Lung microvascular endothelial cell (primary cell): ENCODE results near the gene ST3GAL5. TPM values are rescaled to one million over a fixed set of nuclear protein-coding genes. Genes with fewer than 3 reads are reported as not detected.
A peak's percentile ranks its signal among the peaks of the same experiment; 100 is the strongest.
"Not testable (repeated sequence)": the region's sequence is repeated elsewhere in the genome, so short reads cannot be mapped to it uniquely, and the experiment has no call there.

Source experiments
- DNase-seq, 2 donors: peaks; one replicate each; pipeline versions ENCODE4 v3.0.0 to v3.0.0-alpha.2; 2010; ENCODE audit warnings: low read depth in 2 of 2
- total RNA-seq: library from RNA; depleted of rRNA; stranded (reverse); fragments of >200 nt; gene quantifications from 2 replicates; pipeline ENCODE4 v1.2.1, GENCODE V29; 2014

Gene ST3GAL5
- total RNA-seq, 1 donor from 2014 or later: 2.2 TPM

- peak in 1 of 2 donors; percentile 10 for DNase-seq
Measured at GRCh38 chr2:85838181-85838580, 50.6 kb downstream of the ST3GAL5 start.

GRCh38 chr2:85834466-85834865, 54.3 kb downstream of the ST3GAL5 start:
- DNase-seq: no peak

- no peak for DNase-seq
Measured at GRCh38 chr2:85831735-85832134, 57.1 kb downstream of the ST3GAL5 start.

- DNase-seq: peak in 1 of 2 donors; percentile 29
Measured at GRCh38 chr2:85830645-85831044, 58.1 kb downstream of the ST3GAL5 start.

- DNase-seq: not testable (repeated sequence)
Measured at GRCh38 chr2:85829394-85829793, 59.4 kb downstream of the ST3GAL5 start.

- DNase-seq: no peak
Measured at GRCh38 chr2:85828725-85829124, 60.1 kb downstream of the ST3GAL5 start.

GRCh38 chr2:85827879-85828569, 60.8 kb downstream of the ST3GAL5 start:
- no peak for DNase-seq

- peak; percentile 66 to 76 for DNase-seq
Measured at GRCh38 chr2:85826990-85827878, 61.6 kb downstream of the ST3GAL5 start.

- DNase-seq: no peak
Measured at GRCh38 chr2:85823951-85824350, 64.8 kb downstream of the ST3GAL5 start.

GRCh38 chr2:85822766-85823165, 66.0 kb downstream of the ST3GAL5 start:
- DNase-seq: no peak

GRCh38 chr2:85819811-85820510, 68.8 kb downstream of the ST3GAL5 start:
- DNase-seq: no peak

- DNase-seq: no peak
Measured at GRCh38 chr2:85814802-85815550, 73.8 kb downstream of the ST3GAL5 start.

GRCh38 chr2:85813982-85814801, 74.6 kb downstream of the ST3GAL5 start:
- DNase-seq: peak; percentile 88 to 93

GRCh38 chr2:85813211-85813981, 75.4 kb downstream of the ST3GAL5 start:
- DNase-seq: no peak

- DNase-seq: no peak
Measured at GRCh38 chr2:85812094-85812735, 76.6 kb downstream of the ST3GAL5 start.

- peak; percentile 37 to 56 for DNase-seq
Measured at GRCh38 chr2:85811180-85812093, 77.4 kb downstream of the ST3GAL5 start.

- no peak for DNase-seq
Measured at GRCh38 chr2:85810371-85811179, 78.2 kb downstream of the ST3GAL5 start.
